ENCODE measurements around the gene ZSWIM1. TPM values are rescaled to one million over a fixed set of nuclear protein-coding genes. Genes with fewer than 3 reads are reported as not detected.

The ZSWIM1 gene
- total and polyA plus RNA-seq, 3 donors from 2014 or later = 11.4 to 24.5 (median 24.0) TPM

GRCh38 chr20:45887346-45887715 lies 6.3 kb downstream of the ZSWIM1 start, which contains the start of gene SPATA25:
Gene SPATA25, minus strand, starts transcription at chr20:45887622. Its CDS starts 32 bp downstream, at chr20:45887590.
- intact Hi-C loops (cut with DNase I; ENCODE audit: low total_unique reads) = no loop called here
- Histone ChIP-seq H3K27ac (no peak within 1 kb of the TSS), H3K36me3 (ENCODE audit: low read depth, missing control alignments) (no peaks in the 10 kb centered on the region)

DNA sequence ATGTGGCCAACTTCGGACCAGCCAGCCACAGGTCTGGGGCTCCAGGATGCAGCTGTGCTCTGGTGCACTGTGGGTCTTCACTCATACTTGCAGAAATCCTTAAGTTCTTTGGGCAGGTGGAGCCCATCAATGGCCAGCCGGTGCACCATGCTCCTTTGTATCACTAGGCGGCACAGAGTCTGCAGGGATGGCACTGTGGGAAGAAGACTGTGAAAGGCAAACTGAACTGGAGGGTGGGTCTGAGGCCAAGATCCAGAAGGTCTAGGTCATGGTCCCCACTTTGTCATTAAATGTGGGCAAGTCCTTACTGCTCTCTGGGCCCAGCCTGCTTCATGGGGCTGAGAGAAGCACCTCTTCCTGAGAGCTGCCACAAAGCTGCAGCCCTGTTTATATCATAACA lies 7.7 kb downstream of the ZSWIM1 start:
- intact Hi-C loops (cut with DNase I; ENCODE audit: low total_unique reads) = no loop called here
- Histone ChIP-seq H3K9me3 (no peaks in the 10 kb centered on the region), H3K36me3 (ENCODE audit: low read depth, missing control alignments) (no peaks in the 10 kb centered on the region), H3K4me1 (peaks cover 13% of the 10 kb centered on the region), H3K27ac (no peak overlapping the region), H3K4me3 (no peak overlapping the region), H3K27me3 (no peaks in the 10 kb centered on the region)
- 77 to 82% methylated on average over 3 of the region's 3 CpGs for WGBS, 2 donors
- no peak for DNase-seq
- TF ChIP-seq CTCF (IDR thresholded peaks at IDR 0.05) = no peak
- TF ChIP-seq POLR2A (IDR thresholded peaks at IDR 0.05) = no peak

More at GRCh38 chr20:45887346-45887715, 6.3 kb downstream of the ZSWIM1 start, which contains the start of gene SPATA25:
- WGBS, 2 donors = 87 to 90% methylated on average over 8 of the region's 8 CpGs
- H3K9me3 ChIP-seq = no peaks in the 10 kb centered on the region
- no peak for DNase-seq
- peaks cover 13% of the 10 kb centered on the region for H3K4me1 ChIP-seq
- no peak for TF ChIP-seq CTCF (IDR thresholded peaks at IDR 0.05)
- no peak for TF ChIP-seq POLR2A (IDR thresholded peaks at IDR 0.05)
- H3K27me3 ChIP-seq = no peaks in the 10 kb centered on the region
- H3K4me3 ChIP-seq = no peak within 1 kb of the TSS

GRCh38 chr20:45890077-45890984 lies 9.3 kb downstream of the ZSWIM1 start:
- peak overlapping the region; percentile 68 for H3K4me3 ChIP-seq
- H3K27ac ChIP-seq = peak overlapping the region; percentile 47 to 88
- H3K9me3 ChIP-seq = no peaks in the 10 kb centered on the region
- peaks cover 13% of the 10 kb centered on the region for H3K4me1 ChIP-seq
- intact Hi-C loops (cut with DNase I; ENCODE audit: low total_unique reads) = loop anchor here (10.0 kb wide), 1 partner anchor 64 kb away; no protein-coding TSS in a partner anchor
- no peaks in the 10 kb centered on the region for H3K36me3 ChIP-seq (ENCODE audit: low read depth, missing control alignments)
- no peaks in the 10 kb centered on the region for H3K27me3 ChIP-seq
- WGBS, 2 donors = 0% methylated on average over 10 to 66 of the region's 79 CpGs
- DNase-seq = peak; percentile 93
- TF ChIP-seq POLR2A (IDR thresholded peaks at IDR 0.05) (no peak), CTCF (IDR thresholded peaks at IDR 0.05) (peak; percentile 29 to 62 (median 50))

GRCh38 chr20:45890985-45891983 lies 10.3 kb downstream of the ZSWIM1 start, which contains the start of the genes CTSA and NEURL2:
Gene CTSA, plus strand, starts transcription at chr20:45891335. Its CDS starts 234 bp downstream, at chr20:45891569.
Gene NEURL2, minus strand, starts transcription at chr20:45891208. Its CDS starts 217 bp downstream, at chr20:45890991.
- no peak for TF ChIP-seq POLR2A (IDR thresholded peaks at IDR 0.05)
- TF ChIP-seq CTCF (IDR thresholded peaks at IDR 0.05) = peak in 1 of 3 experiments; percentile 8
- Histone ChIP-seq H3K36me3 (ENCODE audit: low read depth, missing control alignments) (no peaks in the 10 kb centered on the region), H3K27me3 (no peaks in the 10 kb centered on the region), H3K4me3 (peak within 1 kb of the TSS; percentile 68), H3K4me1 (peaks cover 13% of the 10 kb centered on the region), H3K27ac (peak within 1 kb of the TSS; percentile 47 to 88), H3K9me3 (no peaks in the 10 kb centered on the region)
- intact Hi-C loops (cut with DNase I; ENCODE audit: low total_unique reads) = loop anchor here (10.0 kb wide), 1 partner anchor 64 kb away; no protein-coding TSS in a partner anchor
- DNase-seq = peak; percentile 96
- WGBS, 2 donors = 1 to 20% methylated on average over 2 to 49 of the region's 78 CpGs

Data from testis (tissue), 3 donors.